A673 (cell line): ENCODE data around the gene GSTP1. TPM values are rescaled to one million over a fixed set of nuclear protein-coding genes. Genes with fewer than 3 reads are reported as not detected.

Experiments used
- Bru-seq: library from RNA; stranded (reverse); fragments of 400-500 nt; gene quantifications from one replicate; lab custom pipeline; 2021; lab: Mats Ljungman, UMichigan
- BruChase-seq, 2 experiments: library from RNA; stranded (reverse); fragments of 400-500 nt; gene quantifications; one replicate each; lab custom pipeline; 2021; lab: Mats Ljungman, UMichigan
- BruUV-seq: library from RNA; stranded (reverse); fragments of 400-500 nt; replicated peaks from 2 replicates; lab custom pipeline; 2021; lab: Mats Ljungman, UMichigan
- CTCF ChIA-PET: fragments of 300-600 bp; sonication (Branson Sonifier 250); formaldehyde crosslinking; loops from one replicate; lab custom pipeline; 2022; ENCODE audit warnings: antibody characterized with exemption; lab: Charles Lee
- POLR2A ChIA-PET: fragments of 300-600 bp; sonication (Branson Sonifier 250); formaldehyde crosslinking; loops from one replicate; lab custom pipeline; 2022; ENCODE audit warnings: antibody characterized with exemption; ENCODE audit not compliant: low non-redundant PET; lab: Charles Lee
- DNase-seq: peaks from one replicate; pipeline ENCODE4 v3.0.0-alpha.2; 2015; ENCODE audit warnings: low spot score
- H3K27ac ChIP-seq: fragments of 200-600 bp; sonication (generic); 2 replicates; pipeline ENCODE4 v1.5.1; 2016; ENCODE audit warnings: mixed run types, low read depth, mild to moderate bottlenecking, mixed read lengths, antibody characterized with exemption, low read length; ENCODE audit not compliant: poor library complexity, severe bottlenecking
- H3K27me3 ChIP-seq: fragments of 200-600 bp; sonication (generic); replicated peaks from 2 replicates; pipeline ENCODE4 v1.6.1; 2017; ENCODE audit warnings: mixed run types, low read depth, mild to moderate bottlenecking, mixed read lengths, antibody characterized with exemption, low read length; ENCODE audit not compliant: insufficient read depth, poor library complexity
- H3K36me3 ChIP-seq: fragments of 200-600 bp; sonication (generic); 2 replicates; pipeline ENCODE4 v1.6.1; 2016; ENCODE audit warnings: mixed run types, mild to moderate bottlenecking, mixed read lengths, antibody characterized with exemption, low read length; ENCODE audit not compliant: insufficient read depth, poor library complexity, severe bottlenecking
- H3K4me1 ChIP-seq: fragments of 200-600 bp; sonication (generic); 2 replicates; pipeline ENCODE4 v1.6.1; 2017; ENCODE audit warnings: mixed run types, mild to moderate bottlenecking, mixed read lengths, antibody characterized with exemption, low read length; ENCODE audit not compliant: insufficient read depth, poor library complexity, severe bottlenecking
- H3K4me3 ChIP-seq: fragments of 200-600 bp; sonication (generic); 2 replicates; pipeline ENCODE4 v1.5.1; 2016; ENCODE audit warnings: low read depth, mixed run types, mild to moderate bottlenecking, mixed read lengths, low read length; ENCODE audit not compliant: poor library complexity, severe bottlenecking
- H3K9me3 ChIP-seq: fragments of 200-600 bp; sonication (generic); 2 replicates; pipeline ENCODE4 v1.6.1; 2016; ENCODE audit warnings: mixed run types, low read depth, mild to moderate bottlenecking, mixed read lengths, antibody characterized with exemption, low read length; ENCODE audit not compliant: poor library complexity, severe bottlenecking
- CTCF ChIP-seq: fragments of 300-800, 200-600 bp; sonication (generic); conservative IDR thresholded peaks from 2 replicates; pipeline ENCODE4 v1.5.1; 2017; ENCODE audit warnings: low read depth, mild to moderate bottlenecking, antibody characterized with exemption, low read length, moderate library complexity, mixed read lengths
- EZH2 ChIP-seq: fragments of 200-600 bp; sonication (generic); IDR thresholded peaks from 2 replicates; pipeline ENCODE4 v1.6.1; 2017; ENCODE audit warnings: borderline replicate concordance, low read depth, mild to moderate bottlenecking, mixed read lengths, antibody characterized with exemption, low read length; ENCODE audit not compliant: poor library complexity, severe bottlenecking
- intact Hi-C: fragments of 100-400 bp; cut with micrococcal nuclease; formaldehyde crosslinking; loops from one replicate; pipeline ENCODE4 v1.10.0; 2022; ENCODE audit not compliant: unreplicated experiment
- long read RNA-seq: library from polyadenylated mRNA; stranded (forward); transcript quantifications from one replicate; pipeline ENCODE4 v2.0.0, GENCODE V29; 2022
- total RNA-seq: library from RNA; stranded (reverse); gene quantifications from 2 replicates; pipeline ENCODE4 v1.2.3, GENCODE V29; 2021

Gene GSTP1
- 1,211 and 1,270 TPM in 2 replicates for total RNA-seq
- Bru-seq, nascent RNA = percentile 96 among the genes with signal in this experiment
- percentile 92 among the genes with signal in this experiment for BruChase-seq, experiment 1, labeled RNA remaining after a 2-hour chase
- BruChase-seq, experiment 2, labeled RNA remaining after a 6-hour chase = percentile 97 among the genes with signal in this experiment
- long read RNA-seq, transcript GSTP1-202 (7 exons, 961 nt) = major isoform, 628 of 721 reads
- long read RNA-seq, transcript GSTP1-203 (3 exons, 736 nt) = minor isoform, 6 of 721 reads
- long read RNA-seq, partial matches to known transcripts = 55 of 721 reads
- long read RNA-seq, other reads (novel, unspliced or antisense) = 32 of 721 reads

- H3K27me3 ChIP-seq = no peaks in the 10 kb centered on the region
- ChIA-PET CTCF (interaction anchor here (0.5 to 0.9 kb wide), 6 partner anchors 11 to 226 kb away, joined by 3 to 7 read pairs (median 3); no protein-coding TSS in a partner anchor), POLR2A (interaction anchor here (0.6 to 0.7 kb wide), 2 partner anchors 42 to 254 kb away, joined by 3 to 6 read pairs; no protein-coding TSS in a partner anchor)
- no TSS peak for BruUV-seq
- no peaks in the 10 kb centered on the region for H3K9me3 ChIP-seq
- peak within 1 kb of the TSS; percentile 70 for H3K4me3 ChIP-seq
- no peak for TF ChIP-seq EZH2
- peak; percentile 60 for TF ChIP-seq CTCF
- H3K27ac ChIP-seq = peak within 1 kb of the TSS; percentile 90
- H3K36me3 ChIP-seq = peaks cover 37% of the 10 kb centered on the region
- peak; percentile 98 for DNase-seq
- intact Hi-C loops = no loop called here
- H3K4me1 ChIP-seq = peaks cover 30% of the 10 kb centered on the region
Observed at GRCh38 chr11:67583247-67584204, at the start of gene GSTP1. Gene GSTP1 (plus strand): TSS chr11:67583812. CDS start chr11:67583844, 32 bp downstream.

DNA sequence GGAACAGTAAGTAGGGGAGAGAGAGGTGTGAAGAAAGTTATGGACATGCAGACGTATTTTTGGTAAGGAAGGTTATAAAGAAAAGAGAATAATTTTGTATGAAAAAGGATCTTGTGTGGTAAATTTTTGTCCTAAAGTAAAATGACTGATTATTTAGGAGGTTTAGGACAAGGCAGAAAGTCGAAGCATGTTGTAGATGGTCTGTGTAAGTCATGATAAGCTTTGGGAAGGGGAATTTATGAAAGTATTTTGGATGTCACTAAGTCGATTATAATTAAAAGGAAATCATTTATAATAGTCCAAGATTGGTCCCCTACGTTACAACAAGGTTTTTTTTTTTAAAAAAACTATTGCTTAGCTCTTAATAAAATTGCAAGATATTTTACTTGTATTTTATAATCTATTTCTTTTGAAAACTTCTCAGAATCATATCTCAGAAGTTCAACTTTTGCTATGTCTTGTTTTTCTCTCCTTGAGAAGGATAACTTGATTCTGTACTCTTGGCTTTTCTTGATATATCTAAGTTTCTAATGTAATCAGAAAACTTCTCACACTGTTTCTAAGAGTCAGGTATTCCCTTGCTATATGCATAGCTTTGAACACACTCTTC is 49.4 kb upstream of the GSTP1 start:
- Histone ChIP-seq H3K9me3 (peaks cover 32% of the 10 kb centered on the region), H3K4me1 (no peaks in the 10 kb centered on the region), H3K27me3 (no peaks in the 10 kb centered on the region), H3K27ac (no peak overlapping the region), H3K36me3 (no peaks in the 10 kb centered on the region), H3K4me3 (no peak overlapping the region)
- ChIA-PET POLR2A (no interaction called here), CTCF (no interaction called here)
- BruUV-seq = no TSS peak
- no peak for DNase-seq
- TF ChIP-seq CTCF = no peak
- no peak for TF ChIP-seq EZH2
- intact Hi-C loops = no loop called here

- Histone ChIP-seq H3K27me3 (no peaks in the 10 kb centered on the region), H3K27ac (no peak overlapping the region), H3K9me3 (peaks cover 32% of the 10 kb centered on the region), H3K4me1 (no peaks in the 10 kb centered on the region), H3K36me3 (no peaks in the 10 kb centered on the region), H3K4me3 (no peak overlapping the region)
- no peak for TF ChIP-seq CTCF
- no peak for TF ChIP-seq EZH2
- BruUV-seq = no TSS peak
- ChIA-PET CTCF (no interaction called here), POLR2A (no interaction called here)
- intact Hi-C loops = no loop called here
- no peak for DNase-seq
Observed at GRCh38 chr11:67535561-67535960, 48.1 kb upstream of the GSTP1 start.
